Measurements from ENCODE around the gene PLEKHN1.

GRCh38 chr1:984476-984814 is 18.2 kb downstream of the PLEKHN1 start:
- TF ChIP-seq EZH2 (IDR thresholded peaks at IDR 0.05; ENCODE audit: borderline replicate concordance, low read depth, low read length, poor library complexity, severe bottlenecking): no peak
- 0 out of 2 replicates have a peak, but pooled peaks have one; percentile 10 for TF ChIP-seq CTCF (conservative IDR thresholded peaks at IDR 0.05; ENCODE audit: low read depth, low read length)

All from A673 (cell line).